ENCODE results near the gene RPL38. TPM values are rescaled to one million over a fixed set of nuclear protein-coding genes. Genes with fewer than 3 reads are reported as not detected.

Gene RPL38
- total and polyA plus RNA-seq, 4 experiments from 2014 or later: 1,662 to 2,198 (median 2,063) TPM

DNA sequence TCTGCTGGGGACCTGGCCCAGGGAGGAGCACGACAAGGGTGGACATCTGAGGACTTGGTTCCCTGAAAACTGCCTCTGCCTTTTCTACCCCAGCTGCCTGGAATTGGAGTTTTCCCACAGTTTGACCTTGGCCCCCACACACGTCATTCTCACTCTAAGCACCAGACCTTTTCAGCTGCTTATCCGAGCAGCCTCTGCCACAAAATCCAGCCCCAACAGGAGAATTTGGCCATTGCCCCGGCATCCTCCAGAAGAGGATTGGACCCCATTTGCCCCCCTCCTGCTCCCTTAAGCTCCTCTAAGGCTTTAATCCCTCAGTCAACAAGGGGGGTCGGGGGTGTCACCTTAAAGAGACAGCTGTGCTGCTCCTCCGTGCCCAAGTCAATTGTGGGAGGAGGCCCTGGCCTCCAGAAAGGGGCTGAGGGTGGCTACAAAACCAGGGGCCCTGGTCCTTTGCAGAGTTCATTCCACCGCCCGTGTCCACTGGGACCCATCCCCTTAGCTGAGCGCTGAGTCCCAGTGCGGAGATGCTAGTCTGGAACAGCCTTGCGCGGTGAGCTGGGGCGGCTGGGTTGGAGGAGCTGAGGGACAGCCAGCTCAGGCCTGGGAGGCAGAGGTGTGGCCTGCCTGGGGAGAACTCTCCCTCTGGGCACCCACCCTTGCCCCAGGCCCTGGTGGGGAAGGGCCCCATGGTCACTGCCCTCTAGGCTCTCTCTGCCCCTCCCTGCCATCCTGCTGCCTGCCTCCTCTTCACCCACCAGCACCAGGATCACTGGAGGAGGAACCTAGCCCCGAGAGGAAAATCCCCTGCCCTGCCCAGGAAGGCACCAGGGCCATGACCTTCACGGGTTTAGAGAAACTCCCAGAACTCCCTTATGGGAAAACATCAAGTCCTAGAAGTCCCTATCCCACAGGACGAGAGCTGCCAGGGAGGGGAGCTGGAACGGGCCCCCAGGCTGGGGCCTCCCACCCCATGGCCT lies 28.7 kb downstream of the RPL38 start:
- no peaks in the 10 kb centered on the region for H3K36me3 ChIP-seq (ENCODE audit: insufficient read depth, low read length)
- Mint-ChIP-seq H3K9me3 (no peaks in the 10 kb centered on the region), H3K27me3 (no peaks in the 10 kb centered on the region), H3K36me3 (peaks cover 22 to 41% of the 10 kb centered on the region in 2 donors), H3K4me3 (no peak overlapping the region), H3K4me1 (peaks cover 0 to 9% (median 2%) of the 10 kb centered on the region in 4 donors), H3K27ac (no peak overlapping the region)
- H3K27me3 ChIP-seq (ENCODE audit: insufficient read depth, low read length): no peaks in the 10 kb centered on the region
- no peak overlapping the region for H3K27ac ChIP-seq (ENCODE audit: low read depth, low read length)
- H3K4me1 ChIP-seq (ENCODE audit: insufficient read depth, low read length): no peaks in the 10 kb centered on the region
- ChIA-PET CTCF (ENCODE audit: partially characterized antibody) (interaction anchor here (0.8 to 1.6 kb wide), 3 partner anchors 9 to 64 kb away, joined by 3 to 5 read pairs (median 3); no protein-coding TSS in a partner anchor), POLR2A (ENCODE audit: partially characterized antibody) (interaction anchor here (0.7 kb wide), 1 partner anchor 19 kb away, joined by 3 read pairs; the partner anchor contains the start of gene TTYH2)
- no peaks in the 10 kb centered on the region for H3K9me3 ChIP-seq (ENCODE audit: control insufficient read depth in 1 of 2, low read length in 2 of 2)
- intact Hi-C loops (cut with micrococcal nuclease): no loop called here
- no peak overlapping the region for H3K4me3 ChIP-seq (ENCODE audit: low read length in 2 of 2)
- DNase-seq: no peak

DNA sequence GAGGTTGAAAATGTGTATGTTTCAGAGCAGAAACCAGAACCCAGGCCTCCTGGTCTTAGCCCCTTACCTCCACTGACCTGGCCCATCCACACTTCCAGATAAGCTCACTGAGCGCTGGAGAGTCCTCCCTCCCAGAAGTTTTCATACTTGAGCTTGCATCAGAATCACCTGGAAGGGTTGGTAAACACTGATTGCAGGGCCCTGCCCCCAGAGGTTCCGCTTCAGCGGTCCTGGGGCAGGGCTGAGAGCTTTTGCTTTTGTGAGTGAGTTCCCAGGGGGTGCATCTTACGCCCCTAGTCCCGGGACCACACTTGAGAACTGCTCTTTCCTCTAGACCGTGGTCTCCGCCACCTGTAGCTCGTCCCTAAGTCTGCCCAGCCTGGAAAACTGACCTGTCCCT lies 30.5 kb downstream of the RPL38 start:
- Mint-ChIP-seq H3K27me3 (no peaks in the 10 kb centered on the region), H3K9me3 (no peaks in the 10 kb centered on the region), H3K4me1 (peaks cover 0 to 4% (median under 1%) of the 10 kb centered on the region in 4 donors), H3K27ac (peak overlapping the region in 3 of 7 donors; percentile 57 to 84 (median 74)), H3K36me3 (peaks cover 9 to 41% of the 10 kb centered on the region in 2 donors), H3K4me3 (no peak overlapping the region)
- ChIA-PET CTCF (ENCODE audit: partially characterized antibody) (interaction anchor here (1.0 to 1.4 kb wide), 2 partner anchors 21 to 224 kb away, joined by 3 read pairs; partner anchors contain the start of gene TTYH2), POLR2A (ENCODE audit: partially characterized antibody) (no interaction called here)
- intact Hi-C loops (cut with micrococcal nuclease): no loop called here
- Histone ChIP-seq H3K4me3 (ENCODE audit: low read length in 2 of 2) (no peak overlapping the region), H3K36me3 (ENCODE audit: insufficient read depth, low read length) (no peaks in the 10 kb centered on the region), H3K9me3 (ENCODE audit: control insufficient read depth in 1 of 2, low read length in 2 of 2) (no peaks in the 10 kb centered on the region), H3K27ac (ENCODE audit: low read depth, low read length) (no peak overlapping the region), H3K27me3 (ENCODE audit: insufficient read depth, low read length) (no peaks in the 10 kb centered on the region), H3K4me1 (ENCODE audit: insufficient read depth, low read length) (no peaks in the 10 kb centered on the region)
- DNase-seq: no peak

GRCh38 chr17:74234486-74234885 lies 31.0 kb downstream of the RPL38 start:
- Mint-ChIP-seq H3K4me1 (peaks cover 0 to 4% (median under 1%) of the 10 kb centered on the region in 4 donors), H3K36me3 (peaks cover 5 to 41% of the 10 kb centered on the region in 2 donors), H3K27me3 (no peaks in the 10 kb centered on the region), H3K4me3 (no peak overlapping the region), H3K9me3 (no peaks in the 10 kb centered on the region), H3K27ac (peak overlapping the region in 2 of 7 donors; percentile 57 to 74)
- H3K4me3 ChIP-seq (ENCODE audit: low read length in 2 of 2): no peak overlapping the region
- no peaks in the 10 kb centered on the region for H3K9me3 ChIP-seq (ENCODE audit: control insufficient read depth in 1 of 2, low read length in 2 of 2)
- H3K4me1 ChIP-seq (ENCODE audit: insufficient read depth, low read length): no peaks in the 10 kb centered on the region
- intact Hi-C loops (cut with micrococcal nuclease): no loop called here
- H3K27me3 ChIP-seq (ENCODE audit: insufficient read depth, low read length): no peaks in the 10 kb centered on the region
- no peak for DNase-seq
- H3K36me3 ChIP-seq (ENCODE audit: insufficient read depth, low read length): no peaks in the 10 kb centered on the region
- ChIA-PET CTCF (ENCODE audit: partially characterized antibody) (interaction anchor here (1.0 to 1.4 kb wide), 2 partner anchors 21 to 223 kb away, joined by 3 read pairs; partner anchors contain the start of gene TTYH2), POLR2A (ENCODE audit: partially characterized antibody) (no interaction called here)
- H3K27ac ChIP-seq (ENCODE audit: low read depth, low read length): no peak overlapping the region

DNA sequence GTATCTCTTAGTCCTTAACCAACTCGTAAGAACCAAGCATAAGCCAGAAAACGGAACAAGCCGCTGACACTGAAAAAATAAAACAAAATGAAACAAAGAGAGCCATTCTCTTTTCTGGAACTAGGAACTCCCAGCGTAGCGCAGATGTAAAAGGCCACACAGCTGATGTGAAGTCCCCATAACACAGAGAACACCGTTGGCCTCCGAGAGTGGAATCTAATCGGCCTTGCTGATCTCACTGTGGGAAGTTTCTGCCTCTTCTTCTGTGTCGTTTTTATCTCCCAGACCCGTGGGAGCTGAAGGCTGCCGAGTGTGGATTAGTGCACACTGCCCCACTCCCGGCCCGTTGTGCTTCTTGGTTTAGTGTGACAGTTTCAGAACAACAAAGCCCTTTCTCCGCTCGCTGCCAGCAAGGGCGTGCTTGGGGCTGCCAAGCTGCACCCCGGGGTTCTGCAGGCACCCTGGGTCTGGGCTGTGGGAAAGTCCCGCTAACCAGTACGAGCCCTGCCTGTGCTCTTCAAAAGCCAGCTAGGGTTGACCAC lies 31.6 kb downstream of the RPL38 start:
- CTCF ChIA-PET (ENCODE audit: partially characterized antibody): no interaction called here
- Histone ChIP-seq H3K4me3 (ENCODE audit: low read length in 2 of 2) (no peak overlapping the region), H3K36me3 (ENCODE audit: insufficient read depth, low read length) (no peaks in the 10 kb centered on the region), H3K27ac (ENCODE audit: low read depth, low read length) (no peak overlapping the region), H3K9me3 (ENCODE audit: control insufficient read depth in 1 of 2, low read length in 2 of 2) (no peaks in the 10 kb centered on the region), H3K4me1 (ENCODE audit: insufficient read depth, low read length) (no peaks in the 10 kb centered on the region), H3K27me3 (ENCODE audit: insufficient read depth, low read length) (no peaks in the 10 kb centered on the region)
- H3K36me3 Mint-ChIP-seq: peaks cover 8 to 44% of the 10 kb centered on the region in 2 donors
- intact Hi-C loops (cut with micrococcal nuclease): no loop called here
- no peak for DNase-seq
- H3K27ac Mint-ChIP-seq: peak overlapping the region in 2 of 7 donors; percentile 46 to 53
- POLR2A ChIA-PET (ENCODE audit: partially characterized antibody): no interaction called here
- no peaks in the 10 kb centered on the region for H3K9me3 Mint-ChIP-seq
- H3K4me1 Mint-ChIP-seq: peaks cover 0 to 4% (median under 1%) of the 10 kb centered on the region in 4 donors
- H3K4me3 Mint-ChIP-seq: no peak overlapping the region
- H3K27me3 Mint-ChIP-seq: no peaks in the 10 kb centered on the region

DNA sequence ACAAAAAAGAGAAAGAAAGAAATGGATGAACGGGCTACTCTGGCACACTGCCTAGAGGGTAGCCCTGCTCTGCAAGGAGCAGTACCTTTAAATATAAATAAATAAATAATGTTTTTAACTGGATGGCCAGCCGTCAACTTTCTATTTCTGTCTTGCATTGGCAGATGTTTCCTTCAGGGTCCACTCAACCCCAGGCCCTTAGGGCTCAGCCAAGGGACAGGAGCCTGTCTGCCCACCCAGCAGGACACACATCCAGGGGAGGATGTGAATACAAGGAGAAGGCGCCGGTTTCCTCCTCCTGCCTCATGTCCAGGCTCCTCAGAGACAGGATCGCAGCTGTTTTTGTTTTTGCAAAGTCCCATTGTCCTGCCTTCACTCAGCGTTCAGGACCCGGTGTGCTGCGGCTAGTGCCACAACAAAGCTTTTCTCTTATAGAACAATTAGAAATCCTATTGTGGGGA lies 32.5 kb downstream of the RPL38 start:
- Histone ChIP-seq H3K4me3 (ENCODE audit: low read length in 2 of 2) (no peak overlapping the region), H3K27me3 (ENCODE audit: insufficient read depth, low read length) (no peaks in the 10 kb centered on the region), H3K27ac (ENCODE audit: low read depth, low read length) (no peak overlapping the region), H3K9me3 (ENCODE audit: control insufficient read depth in 1 of 2, low read length in 2 of 2) (no peaks in the 10 kb centered on the region), H3K4me1 (ENCODE audit: insufficient read depth, low read length) (no peaks in the 10 kb centered on the region), H3K36me3 (ENCODE audit: insufficient read depth, low read length) (no peaks in the 10 kb centered on the region)
- no peak overlapping the region for H3K27ac Mint-ChIP-seq
- ChIA-PET CTCF (ENCODE audit: partially characterized antibody) (no interaction called here), POLR2A (ENCODE audit: partially characterized antibody) (no interaction called here)
- peaks cover 8 to 38% of the 10 kb centered on the region in 2 donors for H3K36me3 Mint-ChIP-seq
- intact Hi-C loops (cut with micrococcal nuclease): no loop called here
- no peaks in the 10 kb centered on the region for H3K9me3 Mint-ChIP-seq
- peaks cover 0 to 4% (median under 1%) of the 10 kb centered on the region in 4 donors for H3K4me1 Mint-ChIP-seq
- no peak for DNase-seq
- H3K27me3 Mint-ChIP-seq: no peaks in the 10 kb centered on the region
- no peak overlapping the region for H3K4me3 Mint-ChIP-seq

- Histone ChIP-seq H3K27ac (ENCODE audit: low read depth, low read length) (no peak overlapping the region), H3K4me3 (ENCODE audit: low read length in 2 of 2) (no peak overlapping the region), H3K27me3 (ENCODE audit: insufficient read depth, low read length) (no peaks in the 10 kb centered on the region), H3K9me3 (ENCODE audit: control insufficient read depth in 1 of 2, low read length in 2 of 2) (no peaks in the 10 kb centered on the region), H3K36me3 (ENCODE audit: insufficient read depth, low read length) (no peaks in the 10 kb centered on the region), H3K4me1 (ENCODE audit: insufficient read depth, low read length) (no peaks in the 10 kb centered on the region)
- Mint-ChIP-seq H3K27ac (no peak overlapping the region), H3K4me3 (no peak overlapping the region), H3K36me3 (peaks cover 8 to 32% of the 10 kb centered on the region in 2 donors), H3K4me1 (peaks cover 0 to 4% (median under 1%) of the 10 kb centered on the region in 4 donors), H3K27me3 (no peaks in the 10 kb centered on the region), H3K9me3 (no peaks in the 10 kb centered on the region)
- ChIA-PET CTCF (ENCODE audit: partially characterized antibody) (no interaction called here), POLR2A (ENCODE audit: partially characterized antibody) (no interaction called here)
- no peak for DNase-seq
- intact Hi-C loops (cut with micrococcal nuclease): no loop called here
Measured at GRCh38 chr17:74237321-74237720, 33.8 kb downstream of the RPL38 start.

DNA sequence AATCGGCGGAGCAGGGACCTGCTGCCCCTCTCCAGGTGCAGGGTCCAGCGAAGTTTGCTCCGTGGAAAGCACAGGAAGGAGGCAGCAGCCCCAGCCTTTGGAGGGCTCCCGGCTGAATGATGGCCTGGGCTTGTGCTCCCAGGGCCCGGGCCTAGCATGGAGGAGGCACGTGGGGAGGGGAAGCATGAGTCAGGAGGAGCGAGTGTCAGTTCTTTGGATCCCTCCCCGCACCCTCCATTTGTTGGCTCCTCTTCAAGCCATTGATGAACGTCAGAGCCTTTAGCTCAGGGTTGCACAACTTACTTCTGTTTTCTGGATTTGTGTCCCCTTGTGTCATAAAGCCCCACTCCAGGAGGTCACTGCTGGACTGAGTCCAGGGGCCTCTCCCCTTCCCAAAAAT lies 35.7 kb downstream of the RPL38 start:
- DNase-seq: no peak
- peaks cover 5 to 25% of the 10 kb centered on the region in 2 donors for H3K36me3 Mint-ChIP-seq
- POLR2A ChIA-PET (ENCODE audit: partially characterized antibody): interaction anchor here (0.6 to 1.4 kb wide), 2 partner anchors 18 to 33 kb away, joined by 3 read pairs; no protein-coding TSS in a partner anchor
- H3K4me1 Mint-ChIP-seq: peaks cover 0 to under 1% (median under 1%) of the 10 kb centered on the region in 4 donors
- Histone ChIP-seq H3K9me3 (ENCODE audit: control insufficient read depth in 1 of 2, low read length in 2 of 2) (no peaks in the 10 kb centered on the region), H3K27me3 (ENCODE audit: insufficient read depth, low read length) (no peaks in the 10 kb centered on the region), H3K4me3 (ENCODE audit: low read length in 2 of 2) (no peak overlapping the region), H3K4me1 (ENCODE audit: insufficient read depth, low read length) (no peaks in the 10 kb centered on the region), H3K36me3 (ENCODE audit: insufficient read depth, low read length) (peaks cover 6% of the 10 kb centered on the region), H3K27ac (ENCODE audit: low read depth, low read length) (no peak overlapping the region)
- peak overlapping the region in 1 of 7 donors; percentile 66 for H3K27ac Mint-ChIP-seq
- H3K4me3 Mint-ChIP-seq: no peak overlapping the region
- no peaks in the 10 kb centered on the region for H3K9me3 Mint-ChIP-seq
- intact Hi-C loops (cut with micrococcal nuclease): no loop called here
- H3K27me3 Mint-ChIP-seq: no peaks in the 10 kb centered on the region
- CTCF ChIA-PET (ENCODE audit: partially characterized antibody): no interaction called here

Measured in CD4-positive, alpha-beta memory T cell (primary cell).